OCI-LY7 (cell line): Measurements from ENCODE around the gene UBE2L6. TPM values are rescaled to one million over a fixed set of nuclear protein-coding genes. Genes with fewer than 3 reads are reported as not detected.
"Not testable (repeated sequence)": the region's sequence is repeated elsewhere in the genome, so short reads cannot be mapped to it uniquely, and the experiment has no call there.

Experiments
- BruUV-seq: library from RNA; stranded (reverse); fragments of 400-500 nt; replicated peaks from 2 replicates; lab custom pipeline; 2021; lab: Mats Ljungman, UMichigan
- CTCF ChIA-PET: fragments of 300-600 bp; sonication (Branson Sonifier 250); formaldehyde crosslinking; loops from one replicate; lab custom pipeline; 2022; ENCODE audit warnings: antibody characterized with exemption; ENCODE audit not compliant: unreplicated experiment; lab: Charles Lee
- POLR2A ChIA-PET: fragments of 300-600 bp; sonication (Branson Sonifier 250); formaldehyde crosslinking; loops from one replicate; lab custom pipeline; 2022; ENCODE audit warnings: antibody characterized with exemption; lab: Charles Lee
- DNase-seq: peaks from one replicate; pipeline ENCODE4 v3.0.0-alpha.2; 2015; ENCODE audit warnings: low spot score
- H2AFZ ChIP-seq: fragments of 200-600 bp; sonication (generic), shearing (Covaris generic); 2 replicates; pipeline ENCODE4 v1.6.1; 2014; ENCODE audit warnings: mild to moderate bottlenecking, antibody characterized with exemption, low read length, moderate library complexity
- H3K27ac ChIP-seq: fragments of 200-600 bp; sonication (generic); 2 replicates; pipeline ENCODE4 v1.5.1; 2014; ENCODE audit warnings: mixed run types, low read depth, mild to moderate bottlenecking, moderate library complexity, low read length, inconsistent platforms; ENCODE audit not compliant: poor library complexity, severe bottlenecking
- H3K36me3 ChIP-seq: fragments of 200-600 bp; sonication (generic); 2 replicates; pipeline ENCODE4 v1.6.1; 2014; ENCODE audit warnings: mild to moderate bottlenecking, antibody characterized with exemption, low read length, moderate library complexity, mixed read lengths; ENCODE audit not compliant: insufficient read depth
- H3K4me1 ChIP-seq: fragments of 200-600 bp; sonication (generic); 2 replicates; pipeline ENCODE4 v1.5.1; 2014; ENCODE audit warnings: mild to moderate bottlenecking, low read length; ENCODE audit not compliant: insufficient read depth, poor library complexity, severe bottlenecking
- H3K4me2 ChIP-seq: fragments of 200-600 bp; sonication (generic); 2 replicates; pipeline ENCODE4 v1.6.1; 2014; ENCODE audit warnings: mild to moderate bottlenecking, low read length
- H3K4me3 ChIP-seq: fragments of 200-600 bp; sonication (generic); 2 replicates; pipeline ENCODE4 v1.5.1; 2014; ENCODE audit warnings: mild to moderate bottlenecking, low read depth, low read length; ENCODE audit not compliant: poor library complexity, severe bottlenecking
- H3K79me2 ChIP-seq: fragments of 200-600 bp; sonication (generic); 2 replicates; pipeline ENCODE4 v1.6.1; 2016; ENCODE audit warnings: low read depth, mild to moderate bottlenecking, low read length, moderate library complexity, mixed read lengths; ENCODE audit not compliant: insufficient read depth
- H3K9me2 ChIP-seq: fragments of 200-600 bp; sonication (generic); 2 replicates; pipeline ENCODE4 v1.6.1; 2016; ENCODE audit warnings: mild to moderate bottlenecking, low read length, mixed read lengths; ENCODE audit not compliant: insufficient read depth
- H3K9me3 ChIP-seq: fragments of 200-600 bp; sonication (generic); 2 replicates; pipeline ENCODE4 v1.6.1; 2014; ENCODE audit warnings: mild to moderate bottlenecking, mixed run types, low read length, mixed read lengths
- H4K20me1 ChIP-seq: fragments of 200-600 bp; sonication (generic); 2 replicates; pipeline ENCODE4 v1.6.1; 2014; ENCODE audit warnings: mild to moderate bottlenecking, antibody characterized with exemption, low read length, moderate library complexity, mixed read lengths; ENCODE audit not compliant: insufficient read depth
- EZH2phosphoT487 ChIP-seq: fragments of 200-600 bp; sonication (generic); IDR thresholded peaks from 2 replicates; pipeline ENCODE4 v1.6.1; 2018; ENCODE audit warnings: low read depth, borderline replicate concordance, mild to moderate bottlenecking, mixed run types, antibody characterized with exemption, low read length, moderate library complexity, mixed read lengths
- intact Hi-C: fragments of 100-400 bp; cut with micrococcal nuclease; formaldehyde crosslinking; loops from one replicate; pipeline ENCODE4 v1.10.0; 2022; ENCODE audit not compliant: unreplicated experiment
- total RNA-seq, 2 experiments: library from RNA; depleted of rRNA in 1 of 2; stranded (reverse); fragments of >200 nt in 1 of 2; shearing (Covaris generic) in 1 of 2; gene quantifications; 2 replicates each; pipeline ENCODE4 v1.2.3, GENCODE V29; 2014 to 2022
- TF ChIP-seq, protein P1 (sequence below): fragments of 200-600 bp; sonication (generic); conservative IDR thresholded peaks from 2 replicates; pipeline ENCODE4 v1.5.1; 2014; ENCODE audit warnings: mild to moderate bottlenecking, antibody characterized with exemption, low read length, moderate library complexity, mixed read lengths

UBE2L6 gene
- total RNA-seq, 2 experiments from 2014 or later = 51.7 to 68.9 TPM

DNA sequence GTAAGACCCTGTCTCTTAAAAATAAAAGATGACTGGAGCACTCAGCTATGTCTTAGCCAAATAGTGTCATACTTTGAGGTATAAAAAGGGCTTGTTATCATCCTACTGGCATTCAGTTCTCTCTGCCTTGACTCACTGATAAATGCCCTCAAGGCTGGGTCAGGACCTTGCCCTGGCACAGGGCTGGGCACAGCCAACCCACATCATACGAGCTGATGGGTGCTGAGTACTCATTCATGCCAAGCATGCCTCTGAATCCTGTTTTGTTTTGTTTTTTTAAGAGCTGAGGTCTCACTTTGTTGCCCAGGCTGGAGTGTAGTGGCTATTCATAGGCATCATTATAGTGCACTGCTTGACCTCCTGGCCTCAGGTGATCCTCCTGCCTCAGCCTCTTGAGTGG, 28.1 kb downstream of the UBE2L6 start:
- H3K9me3 ChIP-seq = no peaks in the 10 kb centered on the region
- BruUV-seq = no TSS peak
- no peak overlapping the region for H2AFZ ChIP-seq
- CTCF ChIA-PET = no interaction called here
- no peaks in the 10 kb centered on the region for H3K79me2 ChIP-seq
- TF ChIP-seq, protein P1, sequence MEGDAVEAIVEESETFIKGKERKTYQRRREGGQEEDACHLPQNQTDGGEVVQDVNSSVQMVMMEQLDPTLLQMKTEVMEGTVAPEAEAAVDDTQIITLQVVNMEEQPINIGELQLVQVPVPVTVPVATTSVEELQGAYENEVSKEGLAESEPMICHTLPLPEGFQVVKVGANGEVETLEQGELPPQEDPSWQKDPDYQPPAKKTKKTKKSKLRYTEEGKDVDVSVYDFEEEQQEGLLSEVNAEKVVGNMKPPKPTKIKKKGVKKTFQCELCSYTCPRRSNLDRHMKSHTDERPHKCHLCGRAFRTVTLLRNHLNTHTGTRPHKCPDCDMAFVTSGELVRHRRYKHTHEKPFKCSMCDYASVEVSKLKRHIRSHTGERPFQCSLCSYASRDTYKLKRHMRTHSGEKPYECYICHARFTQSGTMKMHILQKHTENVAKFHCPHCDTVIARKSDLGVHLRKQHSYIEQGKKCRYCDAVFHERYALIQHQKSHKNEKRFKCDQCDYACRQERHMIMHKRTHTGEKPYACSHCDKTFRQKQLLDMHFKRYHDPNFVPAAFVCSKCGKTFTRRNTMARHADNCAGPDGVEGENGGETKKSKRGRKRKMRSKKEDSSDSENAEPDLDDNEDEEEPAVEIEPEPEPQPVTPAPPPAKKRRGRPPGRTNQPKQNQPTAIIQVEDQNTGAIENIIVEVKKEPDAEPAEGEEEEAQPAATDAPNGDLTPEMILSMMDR = no peak
- TF ChIP-seq EZH2phosphoT487 = no peak
- no peaks in the 10 kb centered on the region for H3K36me3 ChIP-seq
- no peaks in the 10 kb centered on the region for H3K9me2 ChIP-seq
- no peaks in the 10 kb centered on the region for H3K4me1 ChIP-seq
- H3K4me3 ChIP-seq = no peak overlapping the region
- intact Hi-C loops = no loop called here
- POLR2A ChIA-PET = no interaction called here
- no peak for DNase-seq
- H3K4me2 ChIP-seq = no peak overlapping the region
- no peak overlapping the region for H3K27ac ChIP-seq
- no peaks in the 10 kb centered on the region for H4K20me1 ChIP-seq

DNA sequence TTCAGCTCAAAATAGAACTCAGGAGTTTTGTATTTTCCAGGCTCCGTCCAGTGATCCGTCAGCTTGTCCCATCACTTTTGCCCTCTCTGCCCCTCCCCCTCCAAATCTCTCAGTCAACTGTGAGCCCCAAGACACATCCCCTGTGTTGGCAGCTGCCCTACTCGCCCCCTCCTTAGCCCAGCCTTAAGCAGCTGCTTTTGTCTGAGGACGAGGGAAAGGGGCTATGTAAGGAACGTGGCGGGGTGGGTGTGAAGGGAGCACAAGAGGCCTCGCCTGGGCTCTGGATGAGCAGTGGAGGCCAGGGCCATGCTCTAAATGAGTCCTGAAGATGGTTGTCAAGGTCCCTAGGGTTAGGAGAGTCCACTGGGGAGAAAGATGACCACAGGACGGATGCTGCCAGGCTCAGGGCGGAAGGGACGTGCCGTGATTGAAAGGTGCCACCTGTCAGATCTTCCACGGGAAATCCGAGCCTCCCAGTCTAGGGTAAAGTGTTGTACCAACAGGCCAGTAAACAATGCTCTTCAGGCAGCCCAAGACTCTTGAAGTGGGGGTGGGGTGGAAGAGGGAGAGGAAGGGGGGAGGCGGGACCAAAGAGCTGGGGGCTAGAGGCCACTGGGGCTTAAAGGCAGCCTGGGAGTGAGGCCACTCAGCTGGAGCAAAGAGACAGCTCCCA, 30.4 kb downstream of the UBE2L6 start, which contains the start of gene SMTNL1:
SMTNL1 (plus strand) TSS at position 649 of the 673 bp plus-strand sequence. CDS start 5,048 bp downstream, outside the sequence.
- H3K79me2 ChIP-seq = no peaks in the 10 kb centered on the region
- H3K4me3 ChIP-seq = no peak within 1 kb of the TSS
- no peak for DNase-seq
- H3K27ac ChIP-seq = no peak within 1 kb of the TSS
- ChIA-PET CTCF (no interaction called here), POLR2A (interaction anchor here (1.5 kb wide), 1 partner anchor 30 kb away, joined by 3 read pairs; the partner anchor contains the start of gene UBE2L6)
- no peak within 1 kb of the TSS for H3K4me2 ChIP-seq
- no peaks in the 10 kb centered on the region for H4K20me1 ChIP-seq
- no peaks in the 10 kb centered on the region for H3K9me3 ChIP-seq
- TF ChIP-seq, protein P1 = no peak
- TF ChIP-seq EZH2phosphoT487 = no peak
- no peaks in the 10 kb centered on the region for H3K36me3 ChIP-seq
- no peaks in the 10 kb centered on the region for H3K4me1 ChIP-seq
- BruUV-seq = no TSS peak
- intact Hi-C loops = no loop called here
- no peak within 1 kb of the TSS for H2AFZ ChIP-seq
- no peaks in the 10 kb centered on the region for H3K9me2 ChIP-seq

DNA sequence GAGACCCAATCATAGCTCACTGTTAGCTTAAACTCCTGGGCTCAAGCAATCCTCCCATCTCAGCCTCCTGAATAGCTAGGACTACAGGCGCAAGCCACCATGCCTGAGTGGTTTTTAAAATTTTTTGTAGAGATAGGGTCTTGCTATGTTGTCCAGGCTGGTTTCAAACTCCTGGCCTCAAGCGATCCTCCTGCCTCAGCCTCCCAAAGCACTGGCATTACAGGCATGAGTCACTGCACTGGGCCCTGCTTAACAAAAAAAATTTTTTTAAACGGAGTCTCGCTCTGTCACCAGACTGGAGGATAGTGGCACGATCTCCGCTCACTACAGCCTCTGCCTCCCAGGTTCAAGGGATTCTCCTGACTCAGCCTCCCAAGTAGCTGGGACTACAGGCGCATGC, 33.0 kb downstream of the UBE2L6 start:
- CTCF ChIA-PET, H3K4me2 ChIP-seq, H3K9me2 ChIP-seq, H3K36me3 ChIP-seq, DNase-seq, H2AFZ ChIP-seq, H4K20me1 ChIP-seq, H3K4me3 ChIP-seq, H3K9me3 ChIP-seq, H3K27ac ChIP-seq, BruUV-seq: not testable (repeated sequence)
- POLR2A ChIA-PET = interaction anchor here (0.6 to 0.7 kb wide), 3 partner anchors 69 to 129 kb away, joined by 3 to 4 read pairs (median 3); no protein-coding TSS in a partner anchor
- intact Hi-C loops = loop anchor here (5.0 kb wide), 1 partner anchor 187 kb away; no protein-coding TSS in a partner anchor
- Histone ChIP-seq H3K4me1 (peaks cover 12% of the 10 kb centered on the region), H3K79me2 (peaks cover 11% of the 10 kb centered on the region)
